DOHH2 (cell line): ENCODE data around the gene CYP4F22.

ENCODE experiments used
- H3F3A ChIP-seq: fragments of 200-600 bp; sonication (generic), shearing (Covaris generic); 2 replicates; pipeline ENCODE4 v1.6.0; 2016; ENCODE audit warnings: antibody characterized with exemption, mild to moderate bottlenecking; ENCODE audit not compliant: control insufficient read depth, insufficient read depth
- H3K27ac ChIP-seq: fragments of 200-600 bp; sonication (generic); 2 replicates; pipeline ENCODE4 v1.5.1; 2014; ENCODE audit warnings: low read depth, mild to moderate bottlenecking, low read length, moderate library complexity
- H3K27me3 ChIP-seq: fragments of 200-600 bp; sonication (generic); 2 replicates; pipeline ENCODE4 v1.6.1; 2014; ENCODE audit warnings: mild to moderate bottlenecking, low read length, mixed read lengths; ENCODE audit not compliant: control insufficient read depth
- H3K36me3 ChIP-seq: fragments of 200-600 bp; sonication (generic); 2 replicates; pipeline ENCODE4 v1.6.1; 2014; ENCODE audit warnings: mild to moderate bottlenecking, low read length, moderate library complexity, mixed read lengths; ENCODE audit not compliant: control insufficient read depth
- H3K4me1 ChIP-seq: fragments of 200-600 bp; sonication (generic); 2 replicates; pipeline ENCODE4 v1.6.1; 2014; ENCODE audit warnings: mild to moderate bottlenecking, low read length, mixed read lengths; ENCODE audit not compliant: control insufficient read depth
- H3K4me2 ChIP-seq: fragments of 200-600 bp; sonication (generic); 2 replicates; pipeline ENCODE4 v1.6.0; 2014; ENCODE audit warnings: mild to moderate bottlenecking, low read length, moderate library complexity
- H3K4me3 ChIP-seq: fragments of 200-600 bp; sonication (generic); 2 replicates; pipeline ENCODE4 v1.5.1; 2014; ENCODE audit warnings: mild to moderate bottlenecking, low read length, mixed read lengths
- H3K79me2 ChIP-seq: fragments of 200-600 bp; sonication (generic); 2 replicates; pipeline ENCODE4 v1.6.1; 2014; ENCODE audit warnings: mild to moderate bottlenecking, low read length, mixed read lengths; ENCODE audit not compliant: control insufficient read depth
- H3K9me2 ChIP-seq: fragments of 200-600 bp; sonication (generic); replicated peaks from 2 replicates; pipeline ENCODE4 v1.6.1; 2014; ENCODE audit warnings: mild to moderate bottlenecking, low read length, mixed read lengths; ENCODE audit not compliant: control insufficient read depth
- H3K9me3 ChIP-seq: fragments of 200-600 bp; sonication (generic); 2 replicates; pipeline ENCODE4 v1.6.1; 2014; ENCODE audit warnings: antibody characterized with exemption, low read length, mixed read lengths; ENCODE audit not compliant: control insufficient read depth, insufficient read depth
- H4K20me1 ChIP-seq: fragments of 200-600 bp; sonication (generic); 2 replicates; pipeline ENCODE4 v1.6.0; 2014; ENCODE audit warnings: low read depth, mild to moderate bottlenecking, antibody characterized with exemption, low read length, moderate library complexity; ENCODE audit not compliant: control insufficient read depth, insufficient read depth
- CTCF ChIP-seq: fragments of 200-600 bp; sonication (generic); IDR thresholded peaks from one replicate; pipeline ENCODE4 v1.5.1; 2014; ENCODE audit warnings: antibody characterized with exemption, mild to moderate bottlenecking, low read depth, low read length; ENCODE audit not compliant: poor library complexity, severe bottlenecking
- EZH2phosphoT487 ChIP-seq: fragments of 200-600 bp; sonication (generic); IDR thresholded peaks from 2 replicates; pipeline ENCODE4 v1.6.1; 2017; ENCODE audit warnings: borderline replicate concordance, mild to moderate bottlenecking, antibody characterized with exemption, low read length, moderate library complexity, mixed read lengths

The CYP4F22 gene

DNA sequence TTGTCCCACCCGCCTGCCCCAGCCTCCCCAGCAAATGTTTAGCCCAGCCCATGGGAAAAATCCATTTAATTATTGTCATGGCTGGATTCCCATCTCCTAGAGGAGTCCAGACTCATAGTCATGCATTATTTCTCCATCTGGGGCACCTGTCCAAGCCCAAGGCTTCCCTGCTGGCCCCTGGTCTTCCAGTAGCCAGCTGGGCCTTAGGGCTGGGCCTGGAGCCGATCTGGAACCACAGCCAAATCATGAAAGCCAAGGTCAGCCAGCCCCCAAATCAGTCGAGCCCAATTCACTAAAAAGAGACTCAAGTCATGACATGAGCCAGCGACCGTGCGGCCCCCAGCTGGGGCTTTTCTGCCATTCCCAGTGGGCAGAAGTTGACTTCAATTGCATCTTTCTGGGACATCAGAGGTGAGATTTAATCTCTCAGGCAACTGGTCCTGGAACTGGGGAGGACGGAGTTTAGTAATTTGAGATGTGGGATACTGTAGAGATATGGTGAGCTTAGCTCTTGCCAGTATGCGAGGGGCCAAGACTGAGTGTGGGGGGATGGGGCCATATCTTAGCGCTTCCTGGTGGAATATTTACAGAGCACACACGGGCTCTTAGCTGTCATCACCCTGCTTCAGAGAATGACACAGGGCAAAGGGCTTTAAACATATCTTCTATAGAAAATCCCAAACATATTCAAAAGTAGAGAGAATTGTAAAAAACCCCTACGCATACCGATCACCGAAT, 19.7 kb upstream of the CYP4F22 start:
- no peaks in the 10 kb centered on the region for H3K79me2 ChIP-seq

DNA sequence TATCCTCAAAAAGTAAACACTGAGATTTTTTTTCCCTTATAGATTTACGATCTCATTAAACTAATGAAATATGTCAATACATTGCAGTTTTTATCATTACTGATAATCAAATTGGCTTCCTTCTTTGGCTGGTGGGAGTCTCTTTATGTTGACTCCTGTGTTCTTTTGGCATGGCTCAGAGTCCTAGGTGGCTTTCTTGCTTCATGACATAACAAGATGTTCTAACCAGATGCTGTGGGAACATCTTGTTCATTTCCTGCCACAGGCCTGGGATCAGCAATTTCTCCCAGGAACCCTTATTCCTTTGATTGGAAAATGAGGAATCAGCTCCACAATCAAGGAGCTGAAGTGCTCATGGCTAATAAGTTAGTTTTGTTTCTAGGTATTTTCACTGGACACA, 13.2 kb upstream of the CYP4F22 start:
- no peaks in the 10 kb centered on the region for H4K20me1 ChIP-seq
- no peaks in the 10 kb centered on the region for H3K9me3 ChIP-seq
- H3K79me2 ChIP-seq: no peaks in the 10 kb centered on the region
- H3K36me3 ChIP-seq: no peaks in the 10 kb centered on the region
- H3K4me2 ChIP-seq: no peak overlapping the region
- H3K4me1 ChIP-seq: no peaks in the 10 kb centered on the region
- no peaks in the 10 kb centered on the region for H3K27me3 ChIP-seq
- TF ChIP-seq CTCF (no peak), EZH2phosphoT487 (no peak)
- no peak overlapping the region for H3K27ac ChIP-seq
- no peaks in the 10 kb centered on the region for H3F3A ChIP-seq
- H3K9me2 ChIP-seq: no peaks in the 10 kb centered on the region
- H3K4me3 ChIP-seq: no peak overlapping the region

More for the DNA sequence above, 19.7 kb upstream of the CYP4F22 start:
- Histone ChIP-seq H3K36me3 (no peaks in the 10 kb centered on the region), H3K9me2 (no peaks in the 10 kb centered on the region), H4K20me1 (no peaks in the 10 kb centered on the region), H3F3A (no peaks in the 10 kb centered on the region), H3K4me2 (no peak overlapping the region), H3K4me3 (no peak overlapping the region), H3K27ac (no peak overlapping the region), H3K9me3 (no peaks in the 10 kb centered on the region), H3K27me3 (no peaks in the 10 kb centered on the region), H3K4me1 (no peaks in the 10 kb centered on the region)
- TF ChIP-seq EZH2phosphoT487 (no peak), CTCF (no peak)

- no peaks in the 10 kb centered on the region for H3K9me3 ChIP-seq
- H3K4me3 ChIP-seq: no peak overlapping the region
- TF ChIP-seq EZH2phosphoT487 (no peak), CTCF (no peak)
- no peaks in the 10 kb centered on the region for H3K27me3 ChIP-seq
- no peaks in the 10 kb centered on the region for H3K9me2 ChIP-seq
- H4K20me1 ChIP-seq: no peaks in the 10 kb centered on the region
- H3K79me2 ChIP-seq: no peaks in the 10 kb centered on the region
- no peak overlapping the region for H3K4me2 ChIP-seq
- no peak overlapping the region for H3K27ac ChIP-seq
- H3K4me1 ChIP-seq: no peaks in the 10 kb centered on the region
- no peaks in the 10 kb centered on the region for H3F3A ChIP-seq
- no peaks in the 10 kb centered on the region for H3K36me3 ChIP-seq
These were observed 10.0 kb upstream of the CYP4F22 start for GRCh38 chr19:15498156-15498858.
